ENCODE measurements around the gene AGMAT. TPM values are rescaled to one million over a fixed set of nuclear protein-coding genes. Genes with fewer than 3 reads are reported as not detected.

The AGMAT gene
- 10 to 100 TPM in 1 of 2 donors, 1 to 10 TPM in 1; 9.7 to 16.6 TPM for total RNA-seq

GRCh38 chr1:15584489-15585363, at the start of gene AGMAT:
Gene AGMAT, minus strand, starts transcription at chr1:15585051. Its CDS starts 84 bp downstream, at chr1:15584967.
- Mint-ChIP-seq H3K36me3 (ENCODE audit: low read depth) (peaks cover 20% of the 10 kb centered on the region), H3K27me3 (no peaks in the 10 kb centered on the region), H3K27ac (peak within 1 kb of the TSS; percentile 72), H3K9me3 (no peaks in the 10 kb centered on the region), H3K4me1 (peaks cover 8% of the 10 kb centered on the region), H3K4me3 (peak within 1 kb of the TSS; percentile 83)
- peak; percentile 88 for ATAC-seq (replicated peaks)

- no peak for ATAC-seq (replicated peaks)
- no peaks in the 10 kb centered on the region for H3K27me3 Mint-ChIP-seq
- H3K4me3 Mint-ChIP-seq = no peak overlapping the region
- H3K27ac Mint-ChIP-seq = no peak overlapping the region
- no peaks in the 10 kb centered on the region for H3K9me3 Mint-ChIP-seq
- H3K36me3 Mint-ChIP-seq (ENCODE audit: low read depth) = peaks cover 99% of the 10 kb centered on the region
- H3K4me1 Mint-ChIP-seq = no peaks in the 10 kb centered on the region
Observed at GRCh38 chr1:15633756-15634420, 49.0 kb upstream of the AGMAT start.

GRCh38 chr1:15628003-15628402, 43.2 kb upstream of the AGMAT start:
- Mint-ChIP-seq H3K27ac (peak overlapping the region; percentile 67), H3K4me1 (peaks cover 21% of the 10 kb centered on the region), H3K4me3 (no peak overlapping the region), H3K36me3 (ENCODE audit: low read depth) (peaks cover 79% of the 10 kb centered on the region), H3K9me3 (no peaks in the 10 kb centered on the region), H3K27me3 (no peaks in the 10 kb centered on the region)
- ATAC-seq (replicated peaks) = no peak

GRCh38 chr1:15627343-15627988, 42.6 kb upstream of the AGMAT start:
- peaks cover 78% of the 10 kb centered on the region for H3K36me3 Mint-ChIP-seq (ENCODE audit: low read depth)
- peak; percentile 82 for ATAC-seq (replicated peaks)
- H3K4me1 Mint-ChIP-seq = peaks cover 26% of the 10 kb centered on the region
- H3K9me3 Mint-ChIP-seq = no peaks in the 10 kb centered on the region
- peak overlapping the region; percentile 67 for H3K27ac Mint-ChIP-seq
- no peaks in the 10 kb centered on the region for H3K27me3 Mint-ChIP-seq
- H3K4me3 Mint-ChIP-seq = no peak overlapping the region

- Mint-ChIP-seq H3K4me3 (no peak overlapping the region), H3K27me3 (no peaks in the 10 kb centered on the region), H3K9me3 (no peaks in the 10 kb centered on the region), H3K36me3 (ENCODE audit: low read depth) (peaks cover 78% of the 10 kb centered on the region), H3K27ac (peak overlapping the region; percentile 67), H3K4me1 (peaks cover 29% of the 10 kb centered on the region)
- ATAC-seq (replicated peaks) = no peak
Observed at GRCh38 chr1:15626269-15626950, 41.6 kb upstream of the AGMAT start.

- H3K27ac Mint-ChIP-seq = no peak overlapping the region
- no peak overlapping the region for H3K4me3 Mint-ChIP-seq
- no peaks in the 10 kb centered on the region for H3K27me3 Mint-ChIP-seq
- ATAC-seq (replicated peaks) = no peak
- peaks cover 36% of the 10 kb centered on the region for H3K4me1 Mint-ChIP-seq
- peaks cover 72% of the 10 kb centered on the region for H3K36me3 Mint-ChIP-seq (ENCODE audit: low read depth)
- no peaks in the 10 kb centered on the region for H3K9me3 Mint-ChIP-seq
Observed at GRCh38 chr1:15625056-15625917, 40.4 kb upstream of the AGMAT start.

GRCh38 chr1:15624133-15624714, 39.4 kb upstream of the AGMAT start:
- no peaks in the 10 kb centered on the region for H3K9me3 Mint-ChIP-seq
- peaks cover 40% of the 10 kb centered on the region for H3K4me1 Mint-ChIP-seq
- H3K27ac Mint-ChIP-seq = no peak overlapping the region
- peaks cover 66% of the 10 kb centered on the region for H3K36me3 Mint-ChIP-seq (ENCODE audit: low read depth)
- H3K27me3 Mint-ChIP-seq = no peaks in the 10 kb centered on the region
- peak overlapping the region; percentile 4 for H3K4me3 Mint-ChIP-seq
- peak; percentile 9 for ATAC-seq (replicated peaks)

GRCh38 chr1:15623435-15623834, 38.6 kb upstream of the AGMAT start:
- H3K4me3 Mint-ChIP-seq = no peak overlapping the region
- peaks cover 63% of the 10 kb centered on the region for H3K36me3 Mint-ChIP-seq (ENCODE audit: low read depth)
- no peak for ATAC-seq (replicated peaks)
- H3K4me1 Mint-ChIP-seq = peaks cover 40% of the 10 kb centered on the region
- no peaks in the 10 kb centered on the region for H3K9me3 Mint-ChIP-seq
- no peaks in the 10 kb centered on the region for H3K27me3 Mint-ChIP-seq
- H3K27ac Mint-ChIP-seq = no peak overlapping the region

- no peak overlapping the region for H3K27ac Mint-ChIP-seq
- H3K36me3 Mint-ChIP-seq (ENCODE audit: low read depth) = peaks cover 62% of the 10 kb centered on the region
- H3K4me1 Mint-ChIP-seq = peaks cover 37% of the 10 kb centered on the region
Observed at GRCh38 chr1:15622712-15623373, 38.0 kb upstream of the AGMAT start.

GRCh38 chr1:15621975-15622374, 37.1 kb upstream of the AGMAT start:
- H3K9me3 Mint-ChIP-seq = no peaks in the 10 kb centered on the region
- peaks cover 54% of the 10 kb centered on the region for H3K36me3 Mint-ChIP-seq (ENCODE audit: low read depth)
- no peak overlapping the region for H3K4me3 Mint-ChIP-seq
- no peaks in the 10 kb centered on the region for H3K27me3 Mint-ChIP-seq
- H3K4me1 Mint-ChIP-seq = peaks cover 28% of the 10 kb centered on the region
- no peak overlapping the region for H3K27ac Mint-ChIP-seq
- no peak for ATAC-seq (replicated peaks)

More at GRCh38 chr1:15622712-15623373, 38.0 kb upstream of the AGMAT start:
- Mint-ChIP-seq H3K9me3 (no peaks in the 10 kb centered on the region), H3K27me3 (no peaks in the 10 kb centered on the region), H3K4me3 (no peak overlapping the region)
- ATAC-seq (replicated peaks) = no peak

- ATAC-seq (replicated peaks) = no peak
- Mint-ChIP-seq H3K27me3 (no peaks in the 10 kb centered on the region), H3K4me1 (peaks cover 33% of the 10 kb centered on the region), H3K36me3 (ENCODE audit: low read depth) (peaks cover 45% of the 10 kb centered on the region), H3K4me3 (peak overlapping the region; percentile 85), H3K9me3 (no peaks in the 10 kb centered on the region), H3K27ac (peak overlapping the region; percentile 78)
Observed at GRCh38 chr1:15620902-15621682, 36.2 kb upstream of the AGMAT start.

GRCh38 chr1:15620155-15620545, 35.3 kb upstream of the AGMAT start:
- Mint-ChIP-seq H3K36me3 (ENCODE audit: low read depth) (peaks cover 36% of the 10 kb centered on the region), H3K27ac (peak overlapping the region; percentile 78), H3K27me3 (no peaks in the 10 kb centered on the region), H3K4me3 (peak overlapping the region; percentile 85), H3K4me1 (peaks cover 33% of the 10 kb centered on the region), H3K9me3 (no peaks in the 10 kb centered on the region)
- ATAC-seq (replicated peaks) = no peak
